Testis (tissue), 2 donors: ENCODE measurements around the gene ACO1.

ENCODE experiments used
- POLR2A ChIP-seq: fragments of 450-650 bp; IDR thresholded peaks from one replicate; pipeline ENCODE4 v1.6.1; 2017; ENCODE audit warnings: antibody characterized with exemption, mild to moderate bottlenecking, moderate library complexity
- TF ChIP-seq, protein P1 (sequence below), 3 experiments: fragments of 450-650 bp in 2 of 3; fragments of 200-600 bp in 1 of 3; sonication (generic) in 1 of 3; IDR thresholded peaks; one replicate each; pipeline ENCODE4 v1.5.1; 2016 to 2019; ENCODE audit warnings: antibody characterized with exemption in 3 of 3, mild to moderate bottlenecking in 2 of 3, moderate library complexity in 1 of 3

DNA sequence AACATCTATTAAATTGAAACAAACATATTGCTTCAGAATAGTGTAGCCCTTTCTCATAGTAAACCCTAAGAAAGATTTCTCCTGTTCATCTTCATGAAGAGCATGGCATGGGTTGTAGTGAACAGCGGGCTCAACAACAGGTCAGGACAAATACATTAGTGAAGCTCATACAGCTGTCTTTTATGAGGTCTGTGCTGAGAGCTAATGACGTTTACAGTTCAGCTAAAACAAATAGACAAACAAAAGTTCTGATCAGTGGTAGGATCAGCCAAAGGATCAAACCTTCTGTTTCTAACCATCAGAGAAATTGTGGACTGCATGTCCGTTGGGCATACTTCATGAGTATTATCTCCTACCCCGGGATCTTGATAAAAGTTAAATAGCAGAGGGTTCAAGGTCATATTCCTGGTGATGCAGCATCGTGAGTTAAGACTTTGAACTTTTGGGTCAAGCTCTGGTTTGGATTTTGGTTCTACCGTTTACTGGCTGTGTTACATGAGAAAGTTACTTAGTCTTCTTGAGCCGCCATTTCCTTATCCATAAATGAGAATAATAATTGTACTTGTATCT is 37.9 kb downstream of the ACO1 start:
- TF ChIP-seq, protein P1, sequence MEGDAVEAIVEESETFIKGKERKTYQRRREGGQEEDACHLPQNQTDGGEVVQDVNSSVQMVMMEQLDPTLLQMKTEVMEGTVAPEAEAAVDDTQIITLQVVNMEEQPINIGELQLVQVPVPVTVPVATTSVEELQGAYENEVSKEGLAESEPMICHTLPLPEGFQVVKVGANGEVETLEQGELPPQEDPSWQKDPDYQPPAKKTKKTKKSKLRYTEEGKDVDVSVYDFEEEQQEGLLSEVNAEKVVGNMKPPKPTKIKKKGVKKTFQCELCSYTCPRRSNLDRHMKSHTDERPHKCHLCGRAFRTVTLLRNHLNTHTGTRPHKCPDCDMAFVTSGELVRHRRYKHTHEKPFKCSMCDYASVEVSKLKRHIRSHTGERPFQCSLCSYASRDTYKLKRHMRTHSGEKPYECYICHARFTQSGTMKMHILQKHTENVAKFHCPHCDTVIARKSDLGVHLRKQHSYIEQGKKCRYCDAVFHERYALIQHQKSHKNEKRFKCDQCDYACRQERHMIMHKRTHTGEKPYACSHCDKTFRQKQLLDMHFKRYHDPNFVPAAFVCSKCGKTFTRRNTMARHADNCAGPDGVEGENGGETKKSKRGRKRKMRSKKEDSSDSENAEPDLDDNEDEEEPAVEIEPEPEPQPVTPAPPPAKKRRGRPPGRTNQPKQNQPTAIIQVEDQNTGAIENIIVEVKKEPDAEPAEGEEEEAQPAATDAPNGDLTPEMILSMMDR (IDR thresholded peaks at IDR 0.05), result no peak
- no peak for TF ChIP-seq POLR2A
